GDM1 (cell line): ENCODE data around the gene HSPB1.
"Not testable (repeated sequence)": the region's sequence is repeated elsewhere in the genome, so short reads cannot be mapped to it uniquely, and the experiment has no call there.

ENCODE experiments used
- DNase-seq: peaks from one replicate; lab custom pipeline; 2025; lab: John Stamatoyannopoulos, UW

Gene HSPB1

DNA sequence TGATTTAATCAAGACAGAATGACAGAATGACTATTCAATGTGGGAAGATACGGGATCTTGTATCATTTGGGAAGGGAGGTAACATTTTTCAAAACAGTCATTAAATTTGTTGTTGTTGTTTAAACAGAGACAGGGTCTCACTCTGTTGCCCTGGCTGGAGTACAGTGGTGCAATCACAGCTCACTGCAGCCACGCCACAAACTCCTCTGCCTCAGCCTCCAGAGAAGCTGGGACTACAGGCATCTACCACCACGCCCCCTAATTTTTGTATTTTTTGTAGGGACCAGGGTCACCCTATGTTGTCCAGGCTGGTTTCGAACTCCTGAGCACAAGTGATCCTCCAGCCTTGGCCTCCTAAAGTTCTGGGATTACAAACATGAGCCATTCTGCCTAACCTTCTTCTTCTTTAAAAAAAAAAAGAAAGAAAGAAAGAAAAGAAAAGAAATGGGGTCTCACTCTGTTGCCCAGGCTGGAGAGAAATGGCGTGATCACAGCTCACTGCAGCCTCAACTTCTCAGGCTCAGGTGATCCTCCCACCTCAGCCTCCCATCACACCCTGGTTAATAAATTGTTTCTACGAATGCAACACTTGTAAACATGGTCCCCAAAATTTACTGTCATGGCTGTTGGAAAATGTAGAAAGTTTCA is 32.0 kb downstream of the HSPB1 start:
- no peak for DNase-seq

GRCh38 chr7:76335417-76335816 is 32.9 kb downstream of the HSPB1 start:
- not testable (repeated sequence) for DNase-seq

DNA sequence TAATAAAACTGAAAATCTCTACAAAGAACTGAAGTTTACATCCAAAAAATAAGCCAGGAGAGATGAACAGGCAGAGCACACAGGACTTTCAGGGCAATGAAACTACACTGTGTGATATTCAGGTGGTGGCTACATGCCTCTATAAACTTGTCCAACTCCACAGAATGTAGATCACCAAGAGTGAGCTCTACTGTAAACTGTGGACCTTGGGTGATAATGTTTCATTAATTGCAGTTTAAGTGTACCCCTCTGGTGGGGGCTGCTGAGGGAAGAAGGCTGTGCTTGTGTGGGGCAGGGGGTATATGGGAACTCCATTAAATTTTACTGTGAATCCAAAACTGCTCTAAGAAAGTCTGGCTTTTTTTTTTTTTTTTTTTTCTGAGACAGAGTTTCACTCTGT is 33.6 kb downstream of the HSPB1 start:
- DNase-seq, result no peak

GRCh38 chr7:76337147-76337546 is 34.7 kb downstream of the HSPB1 start:
- DNase-seq, result no peak

GRCh38 chr7:76338298-76339084 is 36.0 kb downstream of the HSPB1 start:
- DNase-seq, result no peak

GRCh38 chr7:76340617-76341131 is 38.2 kb downstream of the HSPB1 start:
- DNase-seq, result no peak

DNA sequence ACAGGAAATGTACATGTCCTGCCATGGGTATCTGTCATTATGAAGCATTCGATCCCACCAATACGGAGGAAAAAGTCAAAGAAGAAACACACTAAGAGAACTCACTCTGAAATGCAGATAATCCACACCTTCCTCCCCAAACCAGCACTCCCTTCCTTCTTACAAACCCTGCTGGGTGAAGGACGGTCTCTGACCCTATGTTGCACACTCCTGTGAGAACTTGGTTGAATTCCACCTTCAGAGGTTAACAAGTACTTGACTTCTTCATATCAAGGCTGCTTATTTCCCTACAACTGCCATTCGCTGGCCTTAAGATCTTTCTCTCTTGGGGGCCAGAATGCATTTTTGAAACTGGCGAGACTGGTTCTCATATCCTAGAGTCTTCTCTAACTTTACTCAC is 39.7 kb downstream of the HSPB1 start:
- DNase-seq, result no peak

GRCh38 chr7:76343294-76343930 is 40.9 kb downstream of the HSPB1 start:
- DNase-seq, result no peak

DNA sequence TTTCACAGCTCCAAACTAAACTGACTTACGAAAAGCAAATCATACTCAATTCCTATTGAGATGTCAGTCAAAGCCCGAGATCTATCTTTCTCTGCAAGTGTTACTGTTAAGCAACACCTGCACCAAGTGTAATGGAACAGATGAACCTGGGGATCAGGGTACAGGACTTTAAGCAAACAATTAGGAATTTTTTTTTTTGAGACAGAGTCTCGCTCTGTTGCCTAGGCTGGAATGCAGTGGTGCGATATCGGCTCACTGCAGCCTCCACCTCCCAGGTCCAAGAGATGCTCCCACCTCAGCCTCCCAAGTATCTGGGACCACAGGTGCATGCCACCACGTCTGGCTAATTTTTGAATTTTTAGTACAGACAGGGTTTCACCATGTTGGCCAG is 41.5 kb downstream of the HSPB1 start:
- no peak for DNase-seq

GRCh38 chr7:76346097-76346496 is 43.6 kb downstream of the HSPB1 start:
- no peak for DNase-seq

GRCh38 chr7:76346778-76347177 is 44.3 kb downstream of the HSPB1 start:
- DNase-seq, result no peak

- DNase-seq, result no peak
Observed at GRCh38 chr7:76347710-76348109, 45.2 kb downstream of the HSPB1 start.

- no peak for DNase-seq
Observed at GRCh38 chr7:76349313-76349885, 46.9 kb downstream of the HSPB1 start.

DNA sequence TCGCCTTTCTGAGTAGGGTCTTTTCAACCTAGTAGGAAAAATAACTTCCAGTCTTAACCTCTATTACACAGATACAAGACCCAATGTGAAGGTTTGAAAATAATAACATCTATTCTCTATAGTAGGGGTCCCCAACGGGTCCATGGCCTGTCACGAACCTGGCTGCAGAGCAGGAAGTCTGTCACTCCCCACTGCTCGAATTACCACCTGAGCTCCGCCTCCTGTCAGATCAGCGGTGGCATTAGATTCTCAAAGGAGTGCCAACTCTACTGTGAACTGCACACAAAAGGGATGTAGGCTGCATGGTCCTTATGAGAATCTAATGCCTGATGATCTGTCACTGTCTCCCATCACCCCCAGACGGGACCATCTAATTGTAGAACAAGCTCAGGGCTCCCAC is 48.9 kb downstream of the HSPB1 start:
- no peak for DNase-seq

- no peak for DNase-seq
Observed at GRCh38 chr7:76352193-76352592, 49.7 kb downstream of the HSPB1 start.

- DNase-seq, result no peak
Observed at GRCh38 chr7:76353744-76354143, 51.3 kb downstream of the HSPB1 start.
